Esophagus mucosa (tissue), 1 donor: Measurements from ENCODE around the gene MED22. TPM values are rescaled to one million over a fixed set of nuclear protein-coding genes. Genes with fewer than 3 reads are reported as not detected.
"Not testable (repeated sequence)": the region's sequence is repeated elsewhere in the genome, so short reads cannot be mapped to it uniquely, and the experiment has no call there.

Experiments
- ATAC-seq: fragments of 200-7000 bp; cut with Tn5 transposase; one replicate; pipeline ENCODE4 v1.9.1; 2020
- total RNA-seq: library from RNA; stranded (reverse); gene quantifications from one replicate; pipeline ENCODE4 v1.2.4, GENCODE V29; 2023
- donor health status: DM: yes; HTN: yes; CAD: no.

Gene MED22
- total RNA-seq, 1 donor from 2014 or later = 10.8 TPM

DNA sequence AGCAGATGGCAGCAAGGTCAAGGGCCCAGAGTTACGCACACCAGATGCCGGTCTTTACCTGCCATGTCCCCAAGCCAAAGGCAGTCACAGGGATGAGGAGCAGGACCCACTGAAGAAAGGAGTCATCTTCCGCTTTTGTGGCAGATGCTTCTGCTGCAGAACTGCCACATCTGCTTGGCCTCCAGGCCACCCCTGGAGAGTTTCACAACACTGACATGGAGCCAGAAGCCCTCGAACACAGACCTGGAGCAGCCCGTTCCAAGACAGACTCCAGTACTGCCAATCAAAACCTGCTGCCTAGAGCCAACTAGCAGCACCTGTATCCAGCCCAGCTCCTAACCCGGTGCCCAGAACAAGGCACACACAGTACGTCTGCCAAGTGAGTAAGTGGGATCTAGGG, 6.8 kb upstream of the MED22 start:
- no peak for ATAC-seq

DNA sequence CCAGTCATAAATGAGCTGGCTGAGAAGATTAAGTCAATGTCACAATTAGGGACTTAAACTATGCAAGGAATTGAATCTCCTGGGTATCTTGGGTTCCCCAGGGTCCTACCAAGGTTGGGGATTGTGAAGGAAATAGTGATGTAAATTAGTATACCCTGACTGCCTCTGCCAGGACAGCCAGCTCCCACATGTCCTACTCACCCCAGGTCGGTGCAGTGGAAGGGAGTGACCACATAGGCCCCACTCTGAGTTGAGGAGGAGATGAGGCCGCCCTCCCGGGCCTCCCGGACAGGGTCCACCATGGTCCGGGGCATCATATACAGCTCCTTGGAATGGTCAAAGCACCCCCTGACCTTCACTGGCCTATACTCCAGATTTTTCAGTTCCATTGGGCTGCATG, 5.6 kb upstream of the MED22 start:
- ATAC-seq = no peak

DNA sequence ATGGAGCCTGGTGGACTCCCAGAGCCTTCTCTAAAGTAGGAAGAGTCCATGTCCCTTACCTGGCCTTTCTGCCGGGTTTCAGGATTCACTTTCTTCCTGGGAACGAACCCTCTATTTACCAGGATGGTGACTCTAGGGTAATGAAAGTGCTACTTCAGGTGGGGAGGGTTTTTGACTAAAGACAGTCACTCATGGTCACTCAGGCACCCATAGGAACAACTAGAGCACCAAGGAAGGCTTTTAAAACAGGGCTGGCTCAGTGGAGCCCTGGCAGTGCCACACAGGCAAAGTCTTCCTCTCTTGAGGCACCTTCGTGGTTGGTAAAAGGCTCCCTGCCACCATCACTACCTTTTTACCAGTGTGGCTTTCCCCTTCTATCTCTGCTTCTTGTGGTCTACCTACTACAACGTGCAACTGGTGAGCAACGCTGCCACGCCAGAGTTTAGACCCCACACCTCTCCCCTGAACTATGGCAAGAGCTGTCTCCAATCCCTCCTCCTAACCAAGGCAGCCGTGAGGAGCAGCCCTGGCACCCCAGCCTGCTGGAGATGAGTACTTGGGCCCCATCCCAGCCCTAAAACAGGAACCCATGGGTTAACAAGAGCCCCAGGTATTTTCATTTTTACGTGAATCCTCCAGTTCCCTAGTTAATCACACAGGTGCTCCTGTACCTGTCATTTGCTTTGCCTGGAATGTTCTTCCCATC, 4.9 kb upstream of the MED22 start:
- no peak for ATAC-seq

DNA sequence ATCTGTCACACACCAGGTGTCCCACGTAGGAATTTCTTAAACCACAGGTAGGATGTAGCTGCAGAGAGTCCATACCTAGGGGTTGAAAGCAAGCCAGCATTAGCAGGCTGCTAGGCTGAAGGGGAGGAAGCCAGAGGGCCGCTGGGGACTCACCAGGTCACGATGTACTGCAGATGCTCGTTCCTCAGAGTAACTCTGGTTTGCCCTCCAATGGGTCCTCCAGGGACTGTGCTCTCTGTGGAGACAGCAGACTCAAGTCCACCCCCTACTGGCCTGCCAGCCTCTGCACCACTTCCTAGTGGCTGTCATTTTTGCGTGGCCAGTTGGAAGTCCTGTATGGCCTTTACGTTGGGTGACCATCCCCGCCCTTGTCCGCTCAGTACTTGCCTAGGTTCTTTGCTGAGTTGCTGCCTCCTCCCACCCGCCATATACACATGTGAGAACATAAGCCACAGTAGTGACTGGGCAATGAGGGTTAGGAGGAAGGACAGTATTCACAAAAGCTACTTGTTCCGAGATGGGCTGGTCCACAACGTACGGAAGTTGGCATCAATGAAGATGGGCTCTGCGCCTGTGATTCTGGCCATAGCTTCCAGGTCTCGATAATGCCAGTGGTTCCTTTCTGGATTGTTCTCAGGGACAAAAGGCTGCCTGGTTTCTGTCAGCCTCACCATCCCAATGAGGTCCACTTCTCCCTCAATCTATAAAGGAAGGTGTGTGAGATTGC, 4.1 kb upstream of the MED22 start:
- peak; percentile 11 for ATAC-seq

DNA sequence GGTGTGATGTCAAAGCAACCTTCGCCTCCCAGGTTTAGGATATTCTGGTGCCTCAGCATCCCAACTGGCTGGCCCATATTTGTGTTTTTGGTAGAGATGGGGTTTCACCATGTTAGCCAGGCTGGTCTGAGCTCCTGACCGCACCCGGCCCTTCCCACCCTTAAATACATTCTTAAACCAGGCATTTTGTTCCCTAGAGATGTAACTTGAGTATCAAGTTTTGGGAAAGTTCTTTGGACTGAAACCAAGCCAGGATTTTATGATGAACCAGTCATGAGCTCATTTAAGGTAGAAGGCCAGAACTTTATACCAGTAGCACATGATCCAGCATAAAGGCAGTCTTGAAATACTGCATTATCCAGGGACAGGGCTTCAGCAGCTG, 3.6 kb upstream of the MED22 start:
- ATAC-seq = no peak

DNA sequence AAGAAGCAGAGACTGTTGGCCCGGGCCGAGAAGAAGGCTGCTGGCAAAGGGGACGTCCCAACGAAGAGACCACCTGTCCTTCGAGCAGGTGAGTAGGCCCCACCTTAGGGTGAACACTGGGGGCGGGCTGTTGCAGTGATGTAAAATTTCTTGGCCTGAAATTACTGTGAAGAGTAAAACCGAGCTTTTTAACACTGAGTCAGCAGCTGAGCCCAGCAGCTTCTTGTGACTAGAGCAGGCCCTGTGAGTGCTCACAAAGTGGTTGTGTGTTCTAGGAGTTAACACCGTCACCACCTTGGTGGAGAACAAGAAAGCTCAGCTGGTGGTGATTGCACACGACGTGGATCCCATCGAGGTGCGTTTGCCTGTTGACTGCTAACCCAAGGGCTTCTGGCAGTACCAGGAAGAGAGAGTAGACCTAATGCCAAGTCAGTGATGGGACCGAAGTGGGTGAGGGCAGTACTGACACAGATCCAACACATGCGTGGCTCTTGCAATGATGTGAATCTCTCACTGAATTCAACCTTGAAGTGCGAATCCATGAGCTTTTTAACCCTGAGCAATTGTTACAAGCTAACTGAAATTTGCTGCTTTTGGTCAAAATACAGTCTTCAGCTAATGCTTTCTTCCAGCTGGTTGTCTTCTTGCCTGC, 2.2 kb upstream of the MED22 start:
- no peak for ATAC-seq

DNA sequence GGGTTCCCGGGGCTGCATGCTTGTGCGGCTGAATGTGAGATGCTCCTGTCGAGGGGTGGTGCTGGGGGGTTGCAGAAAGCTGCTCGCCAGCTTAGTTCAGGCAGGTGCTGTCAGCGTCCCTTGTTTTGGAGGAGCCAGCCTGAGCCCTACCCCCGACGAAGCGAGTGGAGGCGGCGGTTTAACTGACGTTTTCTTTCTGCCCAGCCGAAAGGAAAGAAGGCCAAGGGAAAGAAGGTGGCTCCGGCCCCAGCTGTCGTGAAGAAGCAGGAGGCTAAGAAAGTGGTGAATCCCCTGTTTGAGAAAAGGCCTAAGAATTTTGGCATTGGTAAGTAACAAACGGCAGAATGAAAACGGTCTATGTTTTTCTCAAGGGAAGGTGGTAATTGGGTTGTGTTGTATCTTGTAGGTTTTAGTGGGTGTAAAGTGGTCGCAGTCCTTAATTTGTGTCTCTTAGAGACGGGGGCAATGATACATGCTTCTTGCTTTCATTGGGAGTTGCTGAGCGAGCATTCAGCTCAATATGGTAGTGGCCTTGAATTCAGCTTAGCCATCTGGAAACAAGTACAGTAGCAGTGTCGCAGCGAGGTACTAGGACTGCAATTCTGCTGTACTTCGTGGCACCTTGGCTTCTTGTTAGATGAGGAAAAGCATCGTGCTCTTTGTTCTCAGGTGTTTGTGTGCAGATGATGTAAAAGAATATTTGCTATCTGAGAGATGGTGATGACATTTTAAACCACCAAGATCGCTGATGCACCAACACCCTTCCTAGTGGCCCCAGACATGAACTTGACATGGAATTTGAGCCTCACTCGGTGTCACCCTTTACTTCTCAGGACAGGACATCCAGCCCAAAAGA, 1.0 kb upstream of the MED22 start:
- ATAC-seq = no peak

DNA sequence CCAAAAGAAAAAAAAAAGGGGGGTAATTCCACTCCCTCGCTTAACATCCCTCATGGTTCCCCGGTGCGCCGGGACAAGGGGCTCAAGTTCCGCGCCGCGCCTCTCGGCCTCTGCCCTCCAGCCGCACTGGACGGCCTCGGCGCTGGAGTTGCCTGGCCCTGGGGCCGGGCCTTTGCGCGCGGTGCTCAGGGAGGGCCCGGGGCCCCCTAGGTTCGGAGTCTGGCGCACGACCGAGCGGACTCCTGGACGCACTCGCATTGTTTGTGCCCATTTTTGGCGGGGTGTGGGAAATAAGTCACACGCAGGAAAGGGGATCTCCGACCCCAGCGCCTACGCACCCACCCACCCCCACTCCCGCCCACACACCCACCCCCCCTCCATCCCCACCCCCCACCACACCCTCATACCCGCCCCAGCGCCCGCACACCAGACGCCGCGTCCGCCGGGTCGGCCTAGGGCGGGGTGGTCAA, 381 bp downstream of the MED22 start:
- ATAC-seq = peak; percentile 43

DNA sequence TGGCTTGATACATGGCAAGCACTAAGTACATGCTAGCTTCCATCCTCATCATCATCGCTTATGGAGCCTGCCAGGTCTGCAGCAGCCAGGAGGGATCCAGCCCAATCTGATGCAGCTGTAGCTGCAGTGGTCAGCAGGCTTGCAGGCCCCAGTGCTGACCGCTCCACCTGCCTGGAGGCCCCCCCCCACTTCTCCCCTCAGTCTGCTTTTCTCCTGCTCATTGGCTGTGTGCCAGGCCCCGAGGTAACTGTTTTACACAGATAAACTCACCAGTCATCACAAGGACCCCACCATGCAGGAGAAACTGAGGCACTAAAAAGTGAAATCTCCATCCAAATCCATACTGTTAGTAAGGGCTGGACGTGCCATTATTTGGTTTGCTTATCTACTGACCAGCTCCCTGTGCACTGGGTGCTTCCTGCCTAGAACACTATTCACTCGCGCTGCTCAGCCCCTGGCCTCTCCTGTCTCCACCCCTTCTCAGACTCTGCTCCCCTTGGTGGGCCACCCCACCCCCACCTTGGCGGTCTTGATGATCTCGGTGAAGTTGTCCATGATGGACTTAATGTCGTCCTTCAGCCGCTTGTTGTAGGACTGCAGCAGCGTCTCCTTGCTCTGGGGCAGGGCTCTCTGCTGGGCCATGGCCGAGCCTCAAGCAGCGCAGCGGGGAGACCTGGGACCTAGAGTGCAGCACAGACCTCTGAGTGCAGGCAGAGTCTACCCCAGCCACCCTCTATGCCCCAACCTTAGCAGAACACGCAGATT, 1.7 kb downstream of the MED22 start:
- peak; percentile 0 for ATAC-seq

DNA sequence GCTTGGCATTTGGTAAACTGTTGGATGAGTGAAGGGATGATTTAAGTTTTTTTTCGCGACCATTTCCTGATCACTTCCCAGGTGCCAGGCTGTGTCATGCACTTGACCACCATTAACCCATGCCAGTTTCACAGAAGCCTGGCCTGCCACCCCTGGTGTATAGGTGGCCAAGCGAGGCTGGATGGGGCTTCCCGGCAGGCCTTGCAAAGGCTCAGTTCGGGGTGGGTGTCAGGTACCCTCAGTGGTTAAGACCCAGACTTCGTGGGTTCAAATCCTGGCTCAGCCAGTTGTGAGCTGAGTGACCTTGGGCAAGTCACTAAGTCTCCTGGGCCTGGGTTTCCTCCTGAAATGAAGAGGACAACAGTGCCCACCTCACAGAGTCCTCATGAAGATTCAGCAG, 2.3 kb downstream of the MED22 start:
- no peak for ATAC-seq

DNA sequence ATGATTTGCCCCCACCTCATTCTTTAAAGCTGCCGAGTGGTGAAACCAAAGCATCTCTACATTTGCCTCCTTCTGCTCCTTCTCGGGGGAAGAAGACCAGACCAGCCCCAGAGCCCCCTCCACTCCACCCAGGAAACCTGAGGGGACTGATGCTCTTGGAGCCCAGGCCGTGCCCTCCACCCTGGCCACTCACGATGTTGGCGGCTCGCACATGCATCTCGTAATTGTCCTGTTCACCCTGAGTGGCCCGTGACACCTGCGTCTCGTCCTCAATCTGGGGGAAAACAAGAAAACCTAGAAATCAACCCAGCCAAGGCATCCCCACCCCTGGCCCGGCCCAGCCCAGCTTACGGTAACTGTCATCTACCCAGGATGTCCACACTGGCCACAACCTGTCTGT, 3.0 kb downstream of the MED22 start:
- ATAC-seq = no peak

DNA sequence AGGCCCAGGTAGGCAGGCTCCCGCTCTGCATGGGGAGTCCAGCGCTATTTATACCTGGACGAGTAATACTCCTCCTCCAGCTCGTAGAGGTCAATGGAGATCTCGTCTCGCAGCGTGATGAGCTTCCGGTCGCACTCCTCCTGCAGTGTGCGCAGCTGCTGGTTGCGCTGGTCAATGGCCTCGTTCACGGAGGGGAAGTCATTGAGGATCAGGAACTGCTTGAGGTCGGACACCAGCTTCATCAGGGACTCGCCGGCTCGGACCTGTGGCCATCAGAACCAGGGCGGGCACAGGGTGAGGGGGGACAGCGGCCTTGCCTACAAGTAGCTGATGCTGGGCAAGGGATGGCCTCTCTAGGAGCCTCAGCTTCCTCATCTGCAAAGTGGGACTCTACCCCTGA, 3.9 kb downstream of the MED22 start:
- no peak for ATAC-seq

DNA sequence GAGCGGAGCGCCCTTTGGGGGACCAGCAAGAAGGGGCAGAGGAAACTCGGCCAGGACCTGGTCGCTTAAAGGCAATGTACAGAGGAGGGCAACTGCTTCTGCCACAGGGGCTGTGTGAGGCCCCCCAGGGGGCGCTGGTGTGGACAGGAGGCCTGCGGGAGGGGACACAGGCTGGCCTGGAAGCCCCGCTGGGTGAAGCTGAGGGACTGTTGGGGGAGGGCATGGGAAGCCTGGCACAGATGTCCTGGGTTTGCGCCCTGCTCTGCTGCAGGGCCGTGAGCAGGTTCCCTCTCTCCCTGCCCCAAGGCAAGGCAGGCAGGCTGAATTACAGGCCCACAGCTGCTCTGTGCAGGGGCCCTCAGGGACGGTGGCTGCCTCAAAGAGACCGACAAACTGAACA, 5.4 kb downstream of the MED22 start:
- no peak for ATAC-seq

DNA sequence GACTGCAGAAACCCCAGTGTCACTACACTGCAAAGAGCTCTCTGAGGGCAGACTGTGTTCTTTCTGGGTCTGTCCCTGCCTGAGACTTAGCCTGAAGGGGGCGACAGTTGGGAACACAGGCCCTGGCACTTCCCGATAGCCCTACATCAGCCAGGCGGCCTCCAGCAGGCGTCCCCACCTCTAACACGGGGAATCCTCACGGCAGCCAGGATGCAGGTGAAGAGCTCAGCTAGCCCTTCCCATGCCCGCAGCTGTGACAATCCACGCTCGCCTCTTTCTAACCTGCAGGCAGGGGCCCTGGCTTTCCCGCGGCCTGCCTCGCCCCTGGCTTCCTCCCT, 5.9 kb downstream of the MED22 start:
- ATAC-seq = no peak

DNA sequence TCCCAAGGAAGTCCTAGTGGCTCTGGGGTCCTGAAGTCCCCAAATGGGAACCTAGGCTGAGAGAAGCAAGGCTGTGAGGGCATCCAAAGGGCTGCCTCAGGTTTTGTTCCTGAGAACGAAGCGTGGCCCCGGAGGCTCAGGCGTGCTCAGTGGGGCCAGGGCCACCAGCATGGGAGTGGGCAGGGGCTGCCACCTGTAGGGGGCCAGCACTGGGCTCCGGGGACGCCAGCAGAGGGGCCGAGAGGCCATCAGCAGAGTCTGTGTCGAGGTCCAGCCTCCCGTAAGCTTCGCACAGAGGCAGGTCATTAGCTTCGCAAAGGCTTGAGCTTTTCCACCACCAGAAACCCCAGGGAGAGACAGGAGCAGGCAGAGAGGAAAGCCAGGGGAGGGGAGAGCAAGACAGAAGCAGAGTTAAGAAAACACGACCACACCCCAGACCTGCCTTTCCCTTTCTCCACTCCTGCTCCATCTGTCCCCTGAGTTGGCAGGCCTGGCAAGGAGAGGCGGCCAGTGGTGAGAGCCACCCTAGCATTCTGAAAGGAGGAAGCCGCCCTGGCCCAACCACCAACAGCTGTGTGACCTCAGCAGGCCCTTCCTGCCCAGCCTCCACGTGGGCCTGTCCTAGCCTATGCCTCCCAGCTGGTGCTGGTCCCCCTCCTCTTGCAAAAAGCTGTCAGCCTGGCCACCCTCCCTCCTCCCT, 6.4 kb downstream of the MED22 start:
- ATAC-seq = peak; percentile 4

DNA sequence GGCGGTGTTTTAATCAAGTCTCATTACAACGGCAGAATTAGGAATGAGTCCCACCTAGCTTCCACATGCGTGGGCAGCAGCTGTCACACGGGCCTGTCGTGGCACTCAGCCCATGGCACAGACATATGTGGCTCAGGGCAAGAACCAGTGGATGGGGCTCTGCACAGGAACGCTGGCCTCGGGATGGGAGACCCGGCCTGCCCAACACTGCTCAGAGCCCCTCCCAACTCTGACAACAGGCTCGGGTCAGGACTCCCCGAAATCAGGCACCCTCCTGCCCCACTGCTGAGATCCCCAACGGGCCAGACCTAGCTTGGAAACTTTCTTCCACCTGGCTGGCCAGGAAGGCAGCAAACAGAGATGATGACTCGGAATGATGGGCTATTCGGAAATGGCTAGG, 7.0 kb downstream of the MED22 start:
- no peak for ATAC-seq

DNA sequence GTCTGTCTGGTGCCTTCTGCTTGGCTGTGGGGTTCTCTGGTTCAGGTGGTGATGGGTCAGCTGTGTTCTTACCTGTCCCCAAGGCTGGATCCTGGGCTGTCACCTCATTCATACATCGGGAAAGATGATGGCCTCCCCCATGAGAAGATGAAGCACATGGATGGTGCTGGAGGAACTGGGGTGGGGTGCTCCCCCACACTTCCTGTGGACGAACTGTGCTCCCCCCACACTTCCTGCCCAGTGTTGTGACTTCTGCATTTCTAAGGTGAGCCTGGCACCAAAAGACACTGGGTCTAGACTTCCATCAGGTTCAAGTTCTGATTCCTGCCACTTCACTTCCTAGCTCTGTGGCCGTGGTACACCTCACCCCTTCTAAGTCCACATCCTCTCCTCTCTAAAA, 7.7 kb downstream of the MED22 start:
- no peak for ATAC-seq

DNA sequence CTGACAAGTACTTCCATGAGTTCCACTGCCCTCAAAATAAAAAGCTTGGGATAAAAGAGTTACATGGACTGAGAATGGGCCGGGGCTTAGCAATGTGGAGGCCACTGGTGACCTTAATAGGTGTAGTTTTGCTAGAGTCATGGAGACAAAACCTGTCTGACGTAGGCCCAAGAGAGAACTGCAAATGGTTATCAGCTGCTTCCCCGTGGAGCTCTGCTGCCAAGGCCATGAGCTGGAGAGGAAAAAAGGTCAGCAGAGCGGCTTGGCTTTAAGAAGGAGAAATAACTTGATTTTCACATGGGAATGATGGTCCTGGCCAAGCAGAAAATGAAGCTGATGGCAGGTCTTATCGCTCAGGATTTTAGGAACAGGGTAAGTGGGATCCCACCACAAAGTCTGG, 8.3 kb downstream of the MED22 start:
- no peak for ATAC-seq

DNA sequence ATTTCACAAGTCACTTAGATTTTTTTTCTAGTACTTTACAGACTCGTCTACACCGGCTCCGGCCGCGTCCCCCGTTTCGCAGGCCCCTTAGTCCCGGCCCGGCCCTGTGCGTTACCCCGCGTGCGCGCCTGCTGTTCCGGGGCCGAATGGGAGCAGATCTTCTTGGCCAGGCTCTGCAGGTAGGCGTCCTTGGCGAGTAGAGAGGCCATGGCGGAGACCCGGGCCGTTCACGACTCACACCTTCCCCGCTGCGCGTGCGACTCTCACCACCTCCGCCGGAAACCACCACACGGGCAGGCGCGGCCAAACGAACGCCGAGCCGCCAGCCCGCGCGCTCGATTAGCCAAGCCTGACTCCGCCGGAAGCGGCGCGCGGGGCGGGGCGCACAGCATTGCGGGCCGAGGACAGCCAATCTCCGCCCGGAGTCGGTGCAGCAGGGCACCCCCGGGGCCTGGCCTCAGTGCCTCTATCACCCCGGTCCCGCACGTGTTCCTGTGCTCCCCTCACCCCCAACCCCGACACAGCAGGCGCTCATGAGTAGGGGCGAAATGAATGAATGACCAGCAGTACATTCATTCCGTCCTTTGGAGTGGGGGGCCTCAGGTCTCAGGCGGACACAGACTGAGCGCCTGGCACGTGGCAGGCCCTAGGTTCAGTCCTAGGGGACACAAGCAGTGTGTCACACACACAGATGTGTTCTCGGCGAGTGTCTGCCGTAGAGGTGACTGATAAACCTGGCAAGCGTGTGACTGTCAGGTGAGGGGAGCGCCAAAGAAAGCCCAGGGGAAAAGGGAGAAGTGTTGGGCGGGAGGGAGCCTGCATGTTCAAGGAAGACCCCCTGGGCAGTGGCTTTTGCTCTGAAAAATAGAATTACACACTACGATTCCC, 11.8 kb downstream of the MED22 start, which contains the start of gene SURF6:
Gene SURF6 (minus strand): TSS at position 265 of the 888 bp plus-strand sequence. CDS start 56 bp downstream, at position 209.
- peak; percentile 92 for ATAC-seq

DNA sequence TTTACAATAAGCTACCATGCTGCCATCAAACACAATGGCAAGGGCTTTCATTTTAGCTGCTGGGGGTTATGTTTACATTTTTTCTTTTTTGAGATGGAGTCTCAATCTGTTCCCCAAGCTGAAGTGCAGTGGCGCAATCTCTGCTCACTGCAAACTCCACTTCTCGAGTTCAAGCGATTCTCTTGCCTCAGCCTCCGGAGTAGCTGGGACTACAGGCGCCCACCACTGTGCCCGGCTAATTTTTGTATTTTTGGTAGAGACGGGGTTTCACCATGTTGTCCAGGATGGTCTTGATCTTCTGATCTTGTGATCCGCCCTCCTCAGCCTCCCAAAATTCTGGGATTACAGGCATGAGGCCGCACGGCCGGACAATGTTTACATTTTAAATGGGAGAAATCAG, 13.0 kb downstream of the MED22 start:
- not testable (repeated sequence) for ATAC-seq
